Stimulated activated CD8-positive, alpha-beta memory T cell treated with anti-CD3 and anti-CD28 coated beads, Interleukin-12 subunit alpha, Interleukin-12 subunit beta, amount 100 ng/mL, for 4 hours (primary cell): Measurements from ENCODE around the gene DNAJC5G.

ENCODE experiments used
- DNase-seq: peaks from one replicate; pipeline ENCODE4 v3.0.0-alpha.2; 2020; ENCODE audit warnings: low read depth

The DNAJC5G gene, protein sequence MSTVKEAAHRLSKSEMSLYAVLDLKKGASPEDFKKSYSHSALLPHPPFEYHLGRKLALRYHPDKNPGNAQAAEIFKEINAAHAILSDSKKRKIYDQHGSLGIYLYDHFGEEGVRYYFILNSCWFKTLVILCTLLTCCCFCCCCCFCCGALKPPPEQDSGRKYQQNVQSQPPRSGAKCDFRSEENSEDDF

GRCh38 chr2:27275211-27276150 lies at the start of gene DNAJC5G:
TSS of gene DNAJC5G (plus strand) at chr2:27275433. CDS start at chr2:27276729, 1,296 bp downstream.
- DNase-seq: no peak

GRCh38 chr2:27225526-27225925 lies 49.7 kb upstream of the DNAJC5G start:
- no peak for DNase-seq

DNA sequence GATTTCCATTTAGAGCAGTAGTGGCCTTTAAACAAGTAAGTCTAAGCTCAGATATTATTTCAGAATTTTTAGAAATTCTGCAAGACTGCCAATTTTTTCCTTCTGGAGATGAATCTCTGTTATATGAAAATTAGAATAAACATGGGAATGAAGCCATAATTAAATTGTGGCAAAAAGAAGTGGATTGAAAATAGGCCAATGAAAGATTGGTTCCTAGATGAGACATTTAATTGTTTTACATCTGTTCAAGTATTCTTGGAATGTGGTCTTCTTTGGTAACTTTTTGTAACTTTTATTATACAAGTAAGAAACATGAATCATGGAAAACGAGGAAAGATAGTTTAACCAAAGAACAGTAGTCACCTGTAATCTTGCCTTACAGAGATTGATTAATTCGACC lies 47.7 kb upstream of the DNAJC5G start:
- DNase-seq: no peak

DNA sequence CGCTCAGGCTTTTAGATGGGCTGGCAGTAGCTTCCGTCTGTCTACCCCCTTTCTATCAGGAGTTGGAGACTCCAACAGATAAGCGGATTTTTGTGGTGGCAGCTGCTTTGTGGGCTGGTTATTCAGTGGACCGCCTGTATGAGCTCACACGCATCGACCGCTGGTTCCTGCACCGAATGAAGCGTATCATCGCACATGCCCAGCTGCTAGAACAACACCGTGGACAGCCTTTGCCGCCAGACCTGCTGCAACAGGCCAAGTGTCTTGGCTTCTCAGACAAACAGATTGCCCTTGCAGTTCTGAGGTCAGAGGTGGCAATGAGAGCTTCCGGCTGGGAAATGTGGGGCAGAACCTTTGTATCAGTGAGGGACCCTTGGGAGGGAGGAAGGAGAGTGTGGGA lies 43.3 kb upstream of the DNAJC5G start:
- no peak for DNase-seq

- DNase-seq: no peak
Measured at GRCh38 chr2:27233341-27233740, 41.9 kb upstream of the DNAJC5G start.

DNA sequence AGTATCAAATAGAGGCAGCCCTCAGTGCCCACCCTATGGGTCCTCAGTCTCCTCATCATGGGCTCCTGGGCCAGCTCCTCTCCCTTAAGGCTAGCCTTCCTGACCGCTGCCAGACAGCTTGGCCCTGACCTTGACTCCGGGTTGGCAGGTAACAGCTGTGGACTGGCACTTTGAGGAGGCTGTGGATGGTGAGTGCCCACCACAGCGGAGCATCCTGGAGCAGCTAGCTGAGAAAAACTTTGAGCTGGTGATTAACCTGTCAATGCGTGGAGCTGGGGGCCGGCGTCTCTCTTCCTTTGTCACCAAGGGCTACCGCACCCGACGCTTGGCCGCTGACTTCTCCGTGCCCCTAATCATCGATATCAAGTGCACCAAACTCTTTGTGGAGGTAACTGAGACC lies 39.1 kb upstream of the DNAJC5G start:
- no peak for DNase-seq

GRCh38 chr2:27236626-27237025 lies 38.6 kb upstream of the DNAJC5G start:
- no peak for DNase-seq

- DNase-seq: no peak
Measured at GRCh38 chr2:27237341-27237945, 37.8 kb upstream of the DNAJC5G start.

GRCh38 chr2:27238976-27239375 lies 36.3 kb upstream of the DNAJC5G start:
- DNase-seq: no peak

DNA sequence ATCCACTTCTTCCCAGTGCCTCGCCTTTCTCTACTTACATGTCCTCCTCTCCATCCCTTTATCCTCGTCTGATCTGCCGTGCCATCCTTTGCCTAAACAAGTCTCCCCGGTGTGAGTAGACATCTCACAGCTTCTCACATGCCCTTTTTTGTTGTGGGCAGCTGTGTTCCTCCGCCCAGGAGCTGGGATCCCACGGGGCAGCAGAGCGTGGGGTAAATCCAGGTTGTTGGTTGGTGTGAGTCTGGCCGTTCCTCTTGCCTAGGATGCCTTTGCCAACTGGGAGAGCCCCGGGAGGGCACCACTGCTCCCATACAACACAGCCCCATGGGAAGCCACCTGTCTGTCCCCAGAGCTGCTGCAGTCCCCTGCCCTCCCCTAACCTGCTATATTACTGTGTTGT lies 34.8 kb upstream of the DNAJC5G start:
- DNase-seq: no peak

GRCh38 chr2:27241761-27242613 lies 33.2 kb upstream of the DNAJC5G start:
- DNase-seq: no peak

- no peak for DNase-seq
Measured at GRCh38 chr2:27242614-27242951, 32.6 kb upstream of the DNAJC5G start.

DNA sequence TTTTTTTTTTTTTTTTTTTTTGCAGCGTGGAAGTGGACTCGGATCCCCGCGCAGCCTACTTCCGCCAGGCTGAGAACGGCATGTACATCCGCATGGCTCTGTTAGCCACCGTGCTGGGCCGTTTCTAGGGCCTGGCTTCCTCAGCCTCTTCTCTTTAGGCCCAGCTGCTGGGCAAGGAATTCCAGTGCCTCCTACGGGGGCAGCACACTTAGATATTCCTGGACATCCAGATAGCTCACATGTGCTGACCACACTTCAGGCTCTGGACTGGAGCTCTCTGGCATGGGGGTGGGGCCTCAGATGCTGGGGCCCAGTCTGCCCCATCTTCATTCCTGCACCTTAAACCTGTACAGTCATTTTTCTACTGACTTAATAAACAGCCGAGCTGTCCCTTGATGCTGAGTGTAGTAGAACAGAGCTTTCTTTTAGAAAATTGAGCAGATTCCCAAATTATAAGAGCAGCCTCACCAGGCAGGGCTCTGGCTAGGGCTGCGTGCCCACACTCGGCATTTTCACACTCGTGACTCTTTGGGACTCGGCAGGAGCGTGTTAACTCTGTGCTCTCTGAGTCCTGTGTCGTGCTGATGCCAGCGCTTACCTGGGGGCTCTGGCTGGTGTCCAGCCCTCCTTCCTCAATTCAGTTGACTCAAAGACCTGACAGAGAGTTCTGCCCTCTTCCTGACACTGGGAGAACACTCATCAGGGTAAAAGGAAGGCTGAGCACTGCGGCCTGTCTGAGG lies 31.7 kb upstream of the DNAJC5G start:
- no peak for DNase-seq

- DNase-seq: no peak
Measured at GRCh38 chr2:27245116-27245515, 30.1 kb upstream of the DNAJC5G start.

- DNase-seq: no peak
Measured at GRCh38 chr2:27245626-27246025, 29.6 kb upstream of the DNAJC5G start.

DNA sequence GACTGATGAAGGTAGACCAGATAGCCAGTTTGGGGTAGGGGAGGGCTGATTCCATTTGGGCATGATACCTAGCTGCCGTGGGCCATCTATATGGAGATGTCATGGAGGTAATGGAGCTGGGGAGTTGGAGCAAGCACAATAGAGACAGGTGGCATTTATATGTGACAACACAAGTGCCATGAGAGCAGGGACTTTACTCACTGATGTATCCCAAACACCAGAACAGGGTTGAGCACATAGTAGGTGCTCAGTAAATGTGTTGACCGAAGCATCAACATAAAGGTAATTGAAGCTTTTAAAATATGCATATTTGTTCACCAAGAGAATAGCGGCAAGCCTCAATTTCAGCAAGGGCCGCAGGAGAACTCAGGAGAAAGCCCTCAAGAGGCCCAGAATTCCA lies 27.3 kb upstream of the DNAJC5G start:
- DNase-seq: no peak

DNA sequence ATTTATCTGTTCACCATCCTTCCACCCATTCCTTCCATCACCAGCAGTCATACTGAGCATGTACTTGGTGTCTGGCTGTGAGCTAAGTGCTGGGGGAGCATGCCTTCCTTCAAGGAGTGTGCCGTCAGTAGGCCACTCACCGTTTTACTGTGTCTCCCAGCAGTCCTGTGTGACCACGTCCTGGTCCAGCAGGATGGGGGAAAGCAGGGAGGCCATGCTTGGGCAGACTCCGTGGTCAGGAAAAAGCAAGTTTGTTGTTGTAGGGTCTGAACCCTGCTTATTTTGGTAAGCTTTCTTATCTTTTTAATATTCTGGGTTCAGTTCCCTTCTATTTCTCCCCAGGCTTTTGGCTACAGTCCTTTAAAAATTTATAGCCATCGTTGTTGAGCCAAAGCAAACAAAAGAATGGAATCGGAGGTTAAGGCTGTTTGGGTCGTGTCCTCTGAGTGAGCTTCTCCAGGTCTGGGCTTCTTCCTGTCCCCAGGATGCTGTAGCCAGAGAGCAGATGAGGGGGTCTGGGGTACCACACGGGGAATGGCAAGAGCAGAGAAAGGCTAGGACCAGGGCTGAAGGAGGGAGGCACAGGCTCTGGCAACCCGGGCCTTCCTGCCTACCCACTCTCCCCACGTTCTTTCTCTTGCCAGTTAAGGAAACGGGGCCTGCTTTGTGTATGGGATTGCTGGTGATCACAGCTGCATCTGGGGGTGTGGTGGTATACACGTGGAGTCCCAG lies 25.9 kb upstream of the DNAJC5G start:
- no peak for DNase-seq

GRCh38 chr2:27249891-27250651 lies 25.2 kb upstream of the DNAJC5G start:
- no peak for DNase-seq

GRCh38 chr2:27250652-27251379 lies 24.4 kb upstream of the DNAJC5G start:
- no peak for DNase-seq
